ENCODE data around the gene ZNF436. TPM values are rescaled to one million over a fixed set of nuclear protein-coding genes. Genes with fewer than 3 reads are reported as not detected.

The ZNF436 gene
- polyA plus RNA-seq, 1 donor (not counting 4 experiments of a cell fraction or from before 2014, with no cell fraction given) = 12.6 TPM

- Histone ChIP-seq H3K27ac (ENCODE audit: control insufficient read depth, insufficient read depth, low read length) (no peak overlapping the region), H3K9me3 (ENCODE audit: control insufficient read depth, low read depth, low read length) (no peaks in the 10 kb centered on the region), H3K4me2 (ENCODE audit: control insufficient read depth, extremely low read depth, insufficient read depth, low read depth, low read length) (no peak overlapping the region), H3K27me3 (ENCODE audit: control insufficient read depth, extremely low read depth, insufficient read depth, low read length) (no peaks in the 10 kb centered on the region), H4K20me1 (ENCODE audit: control insufficient read depth, extremely low read depth, insufficient read depth, low read length) (no peaks in the 10 kb centered on the region), H3K79me2 (ENCODE audit: control insufficient read depth, insufficient read depth, low read length) (no peaks in the 10 kb centered on the region), H3K4me1 (ENCODE audit: control insufficient read depth, extremely low read depth, insufficient read depth, low read length) (peaks cover 5% of the 10 kb centered on the region), H3K36me3 (ENCODE audit: control insufficient read depth in 2 of 2, extremely low read depth in 1 of 2, insufficient read depth in 2 of 2, low read length in 2 of 2) (no peaks in the 10 kb centered on the region), H3K9me1 (ENCODE audit: control insufficient read depth, extremely low read depth, insufficient read depth, low read length) (no peaks in the 10 kb centered on the region), H3K4me3 (ENCODE audit: control insufficient read depth in 2 of 3, extremely low read depth in 1 of 3, insufficient read depth in 2 of 3, low read depth in 1 of 3, low read length in 3 of 3) (no peak overlapping the region), H3K9ac (ENCODE audit: control insufficient read depth, extremely low read depth, insufficient read depth, low read length) (no peak overlapping the region), H2AFZ (ENCODE audit: control insufficient read depth, low read length) (no peak overlapping the region)
- DNase-seq (ENCODE audit: low read depth, low spot score) (no peak), FAIRE-seq (no peak)
- dilution Hi-C loops (cut with MboI; ENCODE audit: extremely low pct_ligation_motif_present, low sequenced_read_pairs) = no loop called here
- TF ChIP-seq CTCF (optimal IDR thresholded peaks at IDR 0.05 in 1 of 3, IDR thresholded peaks at IDR 0.05 in 1 of 3, conservative IDR thresholded peaks at IDR 0.05 in 1 of 3; ENCODE audit: extremely low read depth in 1 of 3, insufficient read depth in 2 of 3, low read length in 3 of 3) (no peak), EZH2 (IDR thresholded peaks at IDR 0.05; ENCODE audit: low read length) (no peak)
Measured at GRCh38 chr1:23389837-23390321, 20.2 kb upstream of the ZNF436 start.

GRCh38 chr1:23387494-23387893 lies 17.9 kb upstream of the ZNF436 start:
- Histone ChIP-seq H3K9me1 (ENCODE audit: control insufficient read depth, extremely low read depth, insufficient read depth, low read length) (peaks cover 3% of the 10 kb centered on the region), H4K20me1 (ENCODE audit: control insufficient read depth, extremely low read depth, insufficient read depth, low read length) (no peaks in the 10 kb centered on the region), H3K27ac (ENCODE audit: control insufficient read depth, insufficient read depth, low read length) (no peak overlapping the region), H3K4me1 (ENCODE audit: control insufficient read depth, extremely low read depth, insufficient read depth, low read length) (peaks cover 22% of the 10 kb centered on the region), H3K36me3 (ENCODE audit: control insufficient read depth in 2 of 2, extremely low read depth in 1 of 2, insufficient read depth in 2 of 2, low read length in 2 of 2) (no peaks in the 10 kb centered on the region), H3K79me2 (ENCODE audit: control insufficient read depth, insufficient read depth, low read length) (no peaks in the 10 kb centered on the region), H3K9ac (ENCODE audit: control insufficient read depth, extremely low read depth, insufficient read depth, low read length) (no peak overlapping the region), H3K4me2 (ENCODE audit: control insufficient read depth, extremely low read depth, insufficient read depth, low read depth, low read length) (no peak overlapping the region), H3K27me3 (ENCODE audit: control insufficient read depth, extremely low read depth, insufficient read depth, low read length) (no peaks in the 10 kb centered on the region), H3K9me3 (ENCODE audit: control insufficient read depth, low read depth, low read length) (no peaks in the 10 kb centered on the region), H3K4me3 (ENCODE audit: control insufficient read depth in 2 of 3, extremely low read depth in 1 of 3, insufficient read depth in 2 of 3, low read depth in 1 of 3, low read length in 3 of 3) (no peak overlapping the region), H2AFZ (ENCODE audit: control insufficient read depth, low read length) (no peak overlapping the region)
- TF ChIP-seq EZH2 (IDR thresholded peaks at IDR 0.05; ENCODE audit: low read length) (no peak), CTCF (optimal IDR thresholded peaks at IDR 0.05 in 1 of 3, IDR thresholded peaks at IDR 0.05 in 1 of 3, conservative IDR thresholded peaks at IDR 0.05 in 1 of 3; ENCODE audit: extremely low read depth in 1 of 3, insufficient read depth in 2 of 3, low read length in 3 of 3) (no peak)
- DNase-seq (ENCODE audit: low read depth, low spot score) (no peak), FAIRE-seq (no peak)
- dilution Hi-C loops (cut with MboI; ENCODE audit: extremely low pct_ligation_motif_present, low sequenced_read_pairs) = no loop called here
